Endothelial cell of umbilical vein (primary cell): ENCODE results near the gene DNAJC16.
"Not testable (repeated sequence)": the region's sequence is repeated elsewhere in the genome, so short reads cannot be mapped to it uniquely, and the experiment has no call there.

Source experiments
- CTCF ChIP-seq, 2 donors: IDR thresholded peaks; 1 replicate in 1 of 2; 2 replicates in 1 of 2; pipeline ENCODE4 v1.5.1; 2011; ENCODE audit warnings: low read length in 2 of 2, mild to moderate bottlenecking in 2 of 2, moderate library complexity in 2 of 2, control low read depth in 1 of 2, inconsistent platforms in 1 of 2, low read depth in 1 of 2; ENCODE audit not compliant: insufficient read depth in 1 of 2; ENCODE audit errors: extremely low read depth in 1 of 2
- POLR2A ChIP-seq: IDR thresholded peaks from 2 replicates; pipeline ENCODE4 v1.6.1; 2012; ENCODE audit warnings: low read depth, mild to moderate bottlenecking, control low read depth, low read length

- not testable (repeated sequence) for TF ChIP-seq POLR2A; CTCF (IDR thresholded peaks at IDR 0.05; ENCODE audit: extremely low read depth in 1 of 2, insufficient read depth in 1 of 2, low read depth in 1 of 2, low read length in 2 of 2)
Measured at GRCh38 chr1:15514557-15514956, 12.1 kb upstream of the DNAJC16 start.
